ENCODE data around the gene LRRC51.

Gene LRRC51, protein sequence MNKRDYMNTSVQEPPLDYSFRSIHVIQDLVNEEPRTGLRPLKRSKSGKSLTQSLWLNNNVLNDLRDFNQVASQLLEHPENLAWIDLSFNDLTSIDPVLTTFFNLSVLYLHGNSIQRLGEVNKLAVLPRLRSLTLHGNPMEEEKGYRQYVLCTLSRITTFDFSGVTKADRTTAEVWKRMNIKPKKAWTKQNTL

DNA sequence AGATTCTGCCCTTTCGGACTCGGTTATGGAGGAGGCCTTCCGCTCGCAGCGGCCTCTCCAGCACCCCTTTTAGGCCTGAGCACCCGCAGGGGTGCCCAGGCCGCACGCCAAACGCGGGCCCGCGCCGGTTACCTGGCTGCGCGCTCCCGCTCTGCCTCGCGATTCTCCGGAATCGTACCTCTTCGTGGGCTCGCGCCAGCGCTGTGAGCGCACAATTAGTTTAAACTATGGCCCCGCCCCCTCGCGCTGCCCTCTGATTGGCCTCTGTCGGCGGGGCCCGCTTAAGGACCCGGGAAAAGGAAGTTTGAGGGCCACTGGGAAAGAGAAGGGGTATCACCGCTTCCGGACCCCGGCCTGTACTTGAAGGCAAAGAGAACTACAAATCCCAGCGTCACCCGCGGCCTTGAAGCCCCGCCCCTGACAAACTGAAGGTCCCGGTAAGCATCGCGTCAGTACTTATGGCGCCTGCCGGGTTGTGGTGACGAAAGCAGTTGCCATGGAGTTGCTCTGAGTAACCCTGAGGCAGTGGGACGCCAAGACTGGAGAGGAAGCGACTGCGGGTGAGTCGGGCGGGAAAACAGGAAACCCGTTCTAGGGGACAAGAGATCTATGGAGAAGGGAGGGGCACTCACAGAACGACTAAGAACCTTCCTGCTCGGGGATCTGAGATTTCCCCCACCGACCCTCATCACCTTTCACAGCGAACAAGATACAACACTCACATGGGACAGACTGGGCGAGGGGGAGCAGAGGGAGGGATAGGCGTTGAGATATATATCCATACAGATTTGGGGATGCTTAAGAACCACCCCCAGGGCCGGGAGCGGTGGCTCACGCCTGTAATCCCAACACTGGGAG lies at the start of gene LRRC51, which contains the start of gene NUMA1:
Gene LRRC51 (plus strand): TSS at position 525 of the 858 bp plus-strand sequence. CDS start 8,234 bp downstream, outside the sequence.
Gene NUMA1 (minus strand): TSS at position 217 of the 858 bp plus-strand sequence. CDS start 44,599 bp downstream, outside the sequence.
- DNase-seq (ENCODE audit: low spot score), result peak; percentile 99

DNA sequence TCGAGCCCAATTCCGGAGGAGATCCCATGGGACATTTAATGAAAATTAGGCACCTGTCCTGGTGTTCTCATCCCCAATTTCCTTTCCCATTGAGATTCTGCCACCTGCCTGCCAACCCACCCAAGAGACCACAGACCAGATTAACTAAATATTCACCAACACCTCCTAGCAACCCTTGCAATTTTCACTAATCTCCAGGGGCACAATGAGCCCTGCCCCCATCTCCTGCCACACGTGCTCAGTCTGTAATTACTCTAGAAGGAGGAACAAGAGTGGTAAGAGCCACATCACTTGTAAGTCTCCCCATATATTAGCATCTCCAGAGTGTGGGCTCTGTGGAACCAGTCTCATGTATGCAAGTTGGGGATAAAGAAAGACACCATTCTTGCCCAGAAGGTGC lies 44.0 kb upstream of the LRRC51 start:
- DNase-seq (ENCODE audit: low spot score), result no peak

DNA sequence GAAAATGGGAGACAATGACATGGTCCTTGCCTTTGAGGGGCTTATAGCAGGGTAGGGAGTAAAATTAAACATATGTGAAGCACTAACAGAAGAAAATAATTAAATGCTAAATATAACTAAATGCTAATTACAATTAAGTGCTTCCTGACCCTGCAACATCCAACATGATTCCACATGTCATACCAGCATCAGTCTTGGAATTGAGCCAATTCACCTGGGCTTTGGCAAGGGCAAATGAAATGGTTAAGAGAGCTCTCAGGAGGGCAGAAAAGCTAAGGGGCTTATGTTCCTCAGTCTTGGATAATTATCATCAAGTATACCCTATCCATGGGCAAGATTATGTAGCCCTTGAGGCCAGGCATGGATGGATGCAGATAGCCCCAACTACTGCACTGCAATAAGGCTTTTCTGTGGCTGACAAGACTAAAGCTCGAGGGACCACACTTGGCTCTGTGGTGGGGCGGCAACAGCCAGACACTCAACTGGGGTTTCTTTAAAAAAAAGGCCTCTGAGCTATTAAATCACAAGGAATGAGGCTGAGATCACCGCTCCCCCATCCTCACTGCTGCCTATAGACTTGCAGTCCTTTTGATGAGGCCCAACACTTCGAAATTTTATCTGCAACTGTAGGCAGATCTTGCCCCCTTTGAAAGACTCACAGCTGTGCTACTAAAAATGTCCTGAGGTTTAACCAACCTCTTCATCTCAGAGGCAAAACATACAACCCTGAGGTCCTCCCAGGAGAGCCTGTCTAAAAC lies 42.9 kb upstream of the LRRC51 start:
- no peak for DNase-seq (ENCODE audit: low spot score)

DNA sequence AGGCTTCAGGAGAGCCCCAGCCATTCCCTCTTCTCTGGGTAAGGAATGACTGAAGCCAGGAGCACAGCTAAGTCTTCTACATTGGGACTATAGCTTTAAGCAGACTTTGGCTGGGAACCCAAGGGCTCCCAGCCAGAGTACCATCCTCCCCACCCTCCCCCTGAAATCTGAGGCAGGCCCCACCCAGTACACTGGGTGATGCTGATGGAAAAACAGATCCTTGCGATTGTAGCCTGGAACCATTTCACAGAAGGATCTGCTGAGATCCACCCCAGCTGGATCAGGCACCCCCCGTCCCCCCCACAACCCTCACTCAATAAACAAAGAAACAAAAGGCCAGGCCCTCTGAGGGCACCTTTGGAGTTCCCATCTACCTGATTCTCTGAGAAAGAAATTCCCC lies 42.2 kb upstream of the LRRC51 start:
- DNase-seq (ENCODE audit: low spot score), result peak; percentile 80

DNA sequence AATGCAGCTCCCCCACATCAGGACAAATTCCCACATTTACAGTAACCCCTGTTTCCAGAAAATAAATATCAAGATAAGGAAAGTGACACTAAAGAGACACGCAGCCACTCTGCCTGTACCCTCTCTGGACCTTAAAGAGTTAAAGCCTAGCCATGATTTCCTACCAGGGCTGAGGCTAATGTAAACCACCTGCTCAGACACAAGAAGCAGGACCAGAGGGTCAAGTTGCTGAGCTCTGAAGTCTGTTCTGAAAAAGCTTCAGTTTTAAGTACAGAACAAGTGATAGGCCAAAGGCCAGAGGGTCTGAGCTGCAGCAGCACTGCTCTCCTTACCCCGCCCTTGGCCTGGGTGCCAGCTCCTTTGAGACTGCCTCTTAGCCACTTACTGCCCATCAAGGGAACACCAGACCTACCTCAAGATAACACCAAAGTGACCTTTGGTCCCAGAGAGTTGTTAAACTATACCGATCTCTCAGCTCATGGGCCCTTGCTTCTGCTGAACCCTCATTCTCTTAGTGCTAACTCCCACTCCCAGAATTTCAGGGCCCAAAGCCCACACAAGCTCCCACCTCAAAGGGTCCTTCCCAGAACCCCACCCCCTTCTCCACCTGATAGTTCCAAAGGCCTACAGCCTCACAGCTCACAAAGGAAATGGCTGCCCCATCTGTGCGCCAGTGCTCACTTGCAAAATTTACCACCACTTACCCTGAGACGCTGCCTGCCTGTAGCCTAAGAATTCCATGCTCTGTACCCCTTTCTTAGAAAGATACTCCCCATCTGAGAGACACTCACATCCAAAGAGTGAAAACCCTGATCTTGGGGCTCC lies 41.4 kb upstream of the LRRC51 start:
- DNase-seq (ENCODE audit: low spot score), result peak; percentile 60

DNA sequence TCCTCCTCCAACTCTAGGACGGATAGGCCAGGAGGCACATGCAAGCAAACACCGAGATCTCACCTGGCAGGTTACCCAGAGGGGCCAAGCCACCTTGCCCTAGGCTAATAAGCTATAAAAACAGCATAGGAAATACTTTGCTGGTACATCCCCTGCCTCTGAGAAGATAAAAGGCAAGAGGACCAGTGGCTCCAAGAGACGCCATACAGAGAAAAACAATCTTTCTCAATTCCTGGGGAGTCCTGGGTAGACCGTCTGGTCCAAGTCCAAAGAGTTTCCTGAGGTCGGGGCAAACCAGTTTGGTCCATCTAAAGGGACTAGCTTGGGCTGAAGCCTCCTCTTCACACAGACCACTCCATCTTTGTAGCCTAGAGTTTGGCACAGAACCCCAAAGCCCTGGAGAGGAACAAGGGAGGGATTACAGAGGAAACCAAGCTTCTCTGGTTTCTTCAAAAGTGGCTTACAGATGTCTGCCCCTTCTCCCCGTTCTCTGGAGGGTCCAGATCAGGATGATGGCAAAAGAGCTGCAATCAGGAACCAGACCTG lies 40.7 kb upstream of the LRRC51 start:
- peak; percentile 44 for DNase-seq (ENCODE audit: low spot score)

DNA sequence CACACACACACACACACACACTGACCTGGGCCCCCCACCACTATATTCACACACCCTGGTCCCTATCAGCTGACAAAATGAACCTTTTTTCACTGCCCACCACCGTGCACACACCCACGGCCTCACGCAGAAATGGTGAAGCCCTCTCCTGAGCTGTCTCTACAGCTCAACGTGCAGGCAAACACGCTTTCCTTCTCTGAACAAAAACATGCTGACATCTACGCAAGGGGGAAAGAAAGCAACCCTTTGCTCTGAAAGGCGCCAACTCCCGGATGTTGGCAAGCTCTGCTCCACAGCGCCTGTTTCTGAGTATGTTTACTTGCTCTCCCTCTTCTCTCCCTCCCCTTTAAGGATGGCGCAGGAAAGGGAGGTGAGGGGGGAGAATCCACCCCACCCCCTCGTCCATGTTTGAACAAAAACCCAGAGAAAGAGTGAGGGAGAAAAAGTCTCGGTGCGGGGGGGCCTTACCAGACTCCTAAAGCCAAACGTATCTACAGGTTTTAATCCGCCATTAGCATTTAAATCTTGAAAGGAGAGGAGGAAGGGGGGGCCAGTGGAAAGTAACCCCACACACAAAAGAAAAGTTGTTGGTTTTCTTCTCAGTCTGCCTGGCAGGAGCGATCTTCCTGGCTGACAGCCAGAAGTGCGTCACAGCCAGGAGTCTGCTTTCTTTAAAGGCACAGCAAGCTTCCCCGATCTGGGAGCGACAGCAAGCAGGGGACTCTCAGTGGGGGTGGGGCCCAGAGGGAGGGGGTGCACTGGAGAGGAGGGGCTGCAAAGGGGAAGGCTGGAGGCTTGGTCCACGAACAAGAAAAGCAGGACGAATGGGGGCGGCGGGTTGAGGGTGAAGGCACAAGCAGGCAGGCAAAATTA lies 39.9 kb upstream of the LRRC51 start:
- peak; percentile 95 for DNase-seq (ENCODE audit: low spot score)

DNA sequence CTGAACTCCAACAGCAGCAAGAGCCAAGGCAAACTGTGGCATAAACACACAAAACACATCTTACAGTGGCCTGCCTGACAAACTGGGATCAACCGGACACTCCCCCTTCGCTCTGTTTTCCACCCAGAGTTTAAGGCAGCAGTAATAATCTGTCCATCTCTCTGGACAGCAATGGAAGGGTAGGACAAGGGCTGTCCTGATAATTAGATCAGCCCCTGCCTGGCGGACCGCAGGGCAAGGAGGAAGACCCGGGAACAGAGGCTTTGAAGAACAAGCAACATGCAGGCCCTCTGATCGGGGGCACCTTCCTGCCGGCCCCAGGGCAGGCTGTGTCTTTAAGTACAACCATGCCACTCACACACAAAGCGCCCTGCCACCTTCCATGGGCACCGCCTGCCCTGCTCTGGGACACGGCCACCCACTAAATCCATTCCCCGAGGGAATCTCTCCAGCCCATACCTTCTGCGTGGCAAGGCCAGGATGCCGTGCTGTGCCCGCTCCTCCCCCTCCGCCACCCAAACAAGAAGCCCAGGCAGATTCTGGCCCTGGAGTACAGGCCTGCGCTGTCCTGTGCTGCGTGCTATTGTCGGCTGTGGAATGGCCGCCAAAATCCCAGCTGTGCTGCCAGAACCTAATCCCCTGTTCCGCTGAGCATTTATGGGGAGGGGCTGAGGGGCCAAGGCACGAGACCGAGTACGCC lies 39.1 kb upstream of the LRRC51 start:
- peak; percentile 74 for DNase-seq (ENCODE audit: low spot score)

DNA sequence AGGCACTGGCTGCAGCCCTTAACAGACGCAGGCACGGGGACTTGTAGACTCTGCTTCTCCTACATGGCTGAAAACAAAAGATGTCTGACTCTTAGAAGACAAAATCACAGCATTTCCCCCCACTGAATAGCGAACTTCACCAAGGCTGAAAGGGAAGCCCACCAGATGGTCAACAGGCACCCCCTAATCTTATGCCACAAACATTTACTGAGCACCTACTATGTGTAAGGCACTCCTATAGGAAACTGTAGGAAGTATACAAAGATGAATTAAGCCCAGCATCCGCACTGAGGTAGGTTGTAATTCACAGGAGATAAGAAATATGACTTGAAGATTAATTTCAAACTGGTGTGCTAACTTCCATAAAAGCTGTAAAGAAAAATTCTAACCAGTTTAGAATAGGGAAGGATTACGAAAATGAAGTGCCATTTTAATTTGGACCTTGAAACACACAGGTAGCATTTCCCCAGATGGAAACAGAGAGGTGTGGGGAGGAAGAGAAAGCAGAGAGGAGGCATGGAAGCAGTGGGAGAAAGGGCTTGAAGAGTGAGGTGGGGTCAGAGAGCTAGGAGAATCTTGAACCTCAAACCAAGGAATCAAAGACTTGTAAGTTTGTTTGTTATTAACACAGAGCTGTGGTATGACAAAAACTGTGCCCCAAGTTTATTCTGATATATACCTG lies 38.4 kb upstream of the LRRC51 start:
- DNase-seq (ENCODE audit: low spot score), result no peak

DNA sequence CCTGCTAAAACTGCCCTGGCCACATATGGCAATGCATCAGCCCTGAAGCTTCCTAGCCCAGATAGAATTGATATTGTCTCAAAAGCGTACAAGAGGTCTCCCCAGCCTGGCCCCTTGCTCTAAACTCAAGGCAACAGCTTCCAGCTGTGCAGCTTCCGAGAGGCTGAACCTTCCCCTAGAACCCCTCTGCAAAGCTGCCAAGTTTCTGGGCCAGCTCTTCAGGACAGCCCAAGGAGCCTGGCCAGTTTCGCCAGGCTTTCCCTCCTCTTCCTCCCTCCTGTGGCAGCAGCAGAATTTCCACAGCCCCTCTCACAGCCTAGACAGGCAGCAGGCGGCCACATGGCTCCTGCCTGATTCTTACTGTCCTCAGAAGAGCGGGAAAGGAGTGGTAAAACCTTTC lies 34.8 kb upstream of the LRRC51 start:
- DNase-seq (ENCODE audit: low spot score), result no peak

DNA sequence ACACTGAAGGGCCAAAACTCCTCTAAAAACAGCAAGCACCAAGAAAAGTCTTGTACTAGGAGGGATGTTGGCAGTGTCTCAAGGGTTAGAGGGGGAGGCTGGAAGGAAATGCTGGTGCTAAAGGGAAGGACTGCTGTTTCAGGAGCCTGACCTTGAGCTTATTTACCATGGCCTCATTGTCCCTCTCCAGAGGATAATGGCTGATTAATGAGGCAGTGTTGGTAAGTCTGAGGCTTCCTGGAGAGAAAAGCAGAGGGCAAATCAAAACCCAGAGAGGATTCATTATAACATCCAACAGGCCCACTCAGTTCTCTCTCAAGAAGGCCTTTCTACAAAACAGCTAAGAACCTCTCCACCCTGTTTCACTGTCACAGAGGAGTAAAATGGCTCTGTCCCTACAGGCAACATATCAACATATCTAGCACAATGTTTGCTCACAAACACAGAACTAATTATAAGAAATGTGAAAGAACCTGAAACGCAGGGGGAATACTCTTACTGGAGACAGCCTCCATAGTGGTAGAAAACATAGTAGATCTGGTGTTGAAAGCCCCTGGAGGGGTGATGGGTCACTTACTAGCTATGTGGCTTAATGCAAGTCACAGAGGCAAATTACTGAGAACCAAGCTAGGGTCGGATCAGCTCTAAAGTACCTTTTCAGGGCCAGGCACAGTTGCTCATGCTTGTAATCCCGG lies 31.7 kb upstream of the LRRC51 start:
- no peak for DNase-seq (ENCODE audit: low spot score)

DNA sequence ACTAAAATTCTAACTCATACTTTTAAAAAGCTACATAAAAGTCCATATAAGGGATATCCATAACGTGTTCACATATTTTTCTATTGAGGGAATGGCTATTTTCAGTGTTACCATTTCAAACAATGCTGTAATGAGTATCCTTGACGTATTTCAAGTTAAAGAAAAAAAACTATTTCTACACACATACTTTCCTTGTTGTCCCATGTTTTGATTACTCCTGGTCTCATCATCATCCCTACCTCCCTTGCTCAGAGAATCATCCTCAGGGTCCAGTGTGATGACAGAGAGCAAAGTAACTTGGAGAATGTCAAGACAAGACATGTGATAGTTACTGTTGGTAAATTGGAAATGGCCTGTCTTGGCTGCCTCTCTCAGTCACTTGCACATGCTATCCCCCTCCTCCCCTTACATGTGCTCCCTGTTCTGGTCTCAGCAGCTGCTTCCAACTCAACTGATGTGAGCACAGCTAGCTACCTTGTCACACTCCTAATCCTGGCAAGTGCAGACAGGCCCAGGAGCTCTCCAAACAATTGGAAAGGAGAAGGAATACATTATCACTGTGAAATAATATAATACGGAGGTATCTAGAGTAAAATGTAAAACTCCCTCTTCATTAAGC lies 22.1 kb upstream of the LRRC51 start:
- DNase-seq (ENCODE audit: low spot score), result no peak

DNA sequence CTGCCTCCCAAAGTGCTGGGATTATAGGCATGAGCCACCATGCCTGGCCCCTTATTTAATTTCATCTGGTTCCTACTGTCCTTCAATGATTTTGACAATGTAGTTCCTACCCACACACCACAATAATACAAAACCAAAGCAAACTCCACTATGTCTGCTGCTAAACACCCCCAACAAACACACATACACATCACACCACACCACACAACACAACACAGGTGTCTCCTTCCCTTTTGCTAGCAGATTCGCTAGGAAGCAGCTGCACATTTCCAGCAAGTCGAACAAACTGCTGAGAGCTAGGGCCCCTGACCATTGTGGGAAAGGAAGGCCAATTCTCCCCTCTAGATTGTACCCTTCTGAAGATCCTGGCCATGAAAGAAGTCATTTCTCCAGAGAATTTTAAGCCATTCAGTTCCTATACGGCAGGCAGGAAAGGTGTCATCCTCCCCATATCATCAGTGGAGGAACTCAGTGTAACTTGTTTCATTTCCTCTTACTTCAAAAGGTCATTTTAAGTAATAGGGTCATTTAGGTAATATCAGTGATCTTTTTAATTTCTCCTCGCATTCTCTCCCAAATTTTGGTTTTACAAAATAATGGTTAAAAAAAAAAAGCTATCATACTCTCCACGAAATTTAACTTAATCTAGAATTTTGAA lies 18.8 kb upstream of the LRRC51 start:
- no peak for DNase-seq (ENCODE audit: low spot score)

DNA sequence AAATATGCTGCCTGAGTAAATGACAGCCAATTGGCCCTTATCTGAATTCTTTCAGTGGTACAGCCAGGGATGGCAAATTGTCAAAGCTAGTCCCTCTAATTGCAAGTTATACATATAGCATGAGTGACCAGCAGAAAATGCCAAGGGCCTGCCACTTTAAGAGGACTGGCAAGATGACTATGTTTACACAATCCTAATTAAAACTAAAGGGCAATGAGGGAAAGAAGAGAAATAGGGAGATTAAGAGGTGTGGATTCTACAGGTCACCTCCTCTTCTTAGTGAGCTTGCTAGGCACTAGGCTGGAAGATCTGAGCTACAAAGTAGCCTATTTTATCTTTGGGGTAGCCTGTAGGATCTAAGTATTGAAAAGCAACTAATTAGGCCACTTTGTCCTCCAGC lies 13.8 kb upstream of the LRRC51 start:
- DNase-seq (ENCODE audit: low spot score), result no peak

DNA sequence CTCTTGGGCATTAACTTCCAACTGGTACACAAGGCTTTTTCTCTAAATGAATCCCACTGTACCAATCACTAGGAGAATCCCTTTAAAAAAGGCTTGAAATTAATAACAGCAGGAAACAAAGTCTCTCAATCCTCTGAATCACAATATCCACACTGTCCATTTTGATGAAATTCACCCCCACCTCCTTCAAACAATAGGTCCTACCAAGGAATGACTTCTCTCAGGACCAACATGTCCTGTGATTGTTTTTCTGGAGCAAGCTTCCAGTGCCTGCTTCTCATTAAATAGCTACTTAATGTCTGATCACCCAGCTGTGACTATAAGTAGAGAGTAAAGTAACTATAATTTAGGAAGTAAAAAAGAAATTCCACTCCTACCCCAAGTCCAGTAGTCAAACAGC lies 13.4 kb upstream of the LRRC51 start:
- DNase-seq (ENCODE audit: low spot score), result no peak

DNA sequence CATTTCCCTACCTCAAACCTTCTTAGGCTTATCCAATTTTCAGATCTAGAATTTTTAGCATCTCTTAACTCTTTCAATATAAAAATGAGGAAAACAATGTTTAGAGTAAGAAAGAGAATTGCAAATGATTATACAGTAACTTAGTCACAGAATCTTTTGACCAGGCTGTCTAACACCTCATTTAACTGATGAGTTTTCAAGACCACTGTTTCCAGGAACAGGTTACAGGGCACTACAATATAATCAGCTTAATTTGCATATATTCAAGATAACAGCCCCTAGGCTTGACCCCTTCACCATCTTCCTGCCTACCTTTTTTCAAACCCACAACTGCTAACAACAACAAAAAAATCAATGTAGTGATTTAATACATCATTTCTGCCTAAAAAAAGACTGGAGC lies 13.0 kb upstream of the LRRC51 start:
- no peak for DNase-seq (ENCODE audit: low spot score)

DNA sequence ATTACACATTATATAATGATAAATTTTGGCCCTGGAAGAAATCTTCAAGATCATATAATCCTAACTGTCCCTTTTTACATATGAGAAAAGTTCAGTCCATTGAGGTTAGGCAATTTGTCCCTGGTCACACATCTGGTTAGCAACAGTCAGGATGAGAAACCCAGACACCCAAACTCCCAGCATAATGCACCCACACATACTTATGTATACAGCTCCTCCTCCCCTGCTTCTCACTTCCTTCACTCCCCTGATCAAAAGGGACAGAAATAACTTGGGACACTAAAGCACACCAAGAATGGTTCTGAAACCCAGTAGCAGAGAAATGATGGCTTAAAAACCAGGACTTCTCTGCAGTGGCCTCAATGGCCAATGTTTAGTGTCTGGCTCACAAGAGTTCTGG lies 11.4 kb upstream of the LRRC51 start:
- no peak for DNase-seq (ENCODE audit: low spot score)

DNA sequence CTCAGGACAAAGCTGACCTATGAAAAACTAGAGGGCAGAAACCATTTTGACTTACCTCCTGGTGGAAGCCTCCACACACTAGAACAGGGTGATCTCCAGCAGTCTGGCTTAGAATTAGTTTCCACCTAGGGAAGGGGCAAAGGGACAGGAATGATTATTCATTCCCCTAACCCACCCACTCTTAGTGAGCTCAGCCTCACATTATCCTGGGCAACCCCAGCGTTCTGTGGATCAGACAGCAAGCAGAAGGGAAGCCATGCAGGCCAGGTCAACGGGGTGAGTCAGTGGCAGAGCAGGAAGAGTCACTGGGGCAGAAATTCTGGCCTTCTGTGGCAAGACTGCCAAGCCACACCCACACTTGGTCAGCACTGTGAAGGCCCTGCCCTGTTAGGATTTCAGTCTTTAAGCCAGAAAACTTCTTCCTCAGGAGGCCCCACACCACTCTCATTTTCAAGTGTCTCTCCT lies 10.8 kb upstream of the LRRC51 start:
- DNase-seq (ENCODE audit: low spot score), result peak; percentile 82
